Inflammatory macrophage treated with lipopolysaccharide for 4 hours (primary cell): Measurements from ENCODE around the gene RRAS.
A peak's percentile ranks its signal among the peaks of the same experiment; 100 is the strongest.

Experiments used
- DNase-seq: peaks from one replicate; pipeline ENCODE4 v3.0.0-alpha.2; 2020

Gene RRAS

DNA sequence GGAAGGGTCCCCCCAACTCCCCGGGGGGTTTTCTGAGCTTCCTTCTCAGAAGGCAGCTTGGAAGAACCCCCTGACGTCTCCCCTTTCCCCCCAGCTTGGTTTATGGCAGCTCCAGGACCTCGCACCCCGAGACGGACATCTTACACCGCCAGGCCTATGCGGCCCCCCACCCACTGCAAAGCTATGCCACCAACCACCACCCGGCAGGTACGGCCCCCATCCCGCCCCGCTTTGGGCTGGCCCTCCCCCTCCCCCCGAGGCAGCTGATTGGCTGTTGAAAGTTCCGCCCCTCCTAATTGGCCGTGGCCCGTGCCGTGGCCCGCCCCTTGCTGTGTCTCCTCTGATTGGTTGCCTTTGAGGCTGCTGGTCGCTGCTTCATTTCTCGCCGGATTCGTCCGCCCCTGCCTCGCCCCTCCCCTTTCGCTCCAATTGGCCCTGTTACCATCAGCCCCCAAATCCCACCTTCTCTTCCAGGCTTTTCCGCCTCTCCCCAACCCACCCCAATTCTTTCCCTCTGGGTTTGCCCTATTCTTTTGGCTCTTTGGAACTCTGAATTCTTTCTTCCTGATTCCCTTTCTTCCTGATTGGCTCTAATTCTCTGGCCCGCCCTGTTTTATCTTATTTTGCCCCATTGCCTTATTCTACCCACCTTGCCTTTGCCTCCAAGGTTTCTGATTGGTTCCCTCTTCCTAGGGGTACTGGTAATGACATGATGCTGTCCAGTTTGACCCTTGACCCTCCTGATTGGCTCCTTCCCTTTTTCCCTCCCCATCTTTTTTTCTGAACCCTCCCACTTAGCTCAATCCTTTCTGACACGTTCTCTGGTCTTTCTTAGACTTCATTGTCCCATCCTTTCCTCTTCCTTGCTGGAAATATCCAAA lies 46.5 kb downstream of the RRAS start:
- peak; percentile 92 for DNase-seq

DNA sequence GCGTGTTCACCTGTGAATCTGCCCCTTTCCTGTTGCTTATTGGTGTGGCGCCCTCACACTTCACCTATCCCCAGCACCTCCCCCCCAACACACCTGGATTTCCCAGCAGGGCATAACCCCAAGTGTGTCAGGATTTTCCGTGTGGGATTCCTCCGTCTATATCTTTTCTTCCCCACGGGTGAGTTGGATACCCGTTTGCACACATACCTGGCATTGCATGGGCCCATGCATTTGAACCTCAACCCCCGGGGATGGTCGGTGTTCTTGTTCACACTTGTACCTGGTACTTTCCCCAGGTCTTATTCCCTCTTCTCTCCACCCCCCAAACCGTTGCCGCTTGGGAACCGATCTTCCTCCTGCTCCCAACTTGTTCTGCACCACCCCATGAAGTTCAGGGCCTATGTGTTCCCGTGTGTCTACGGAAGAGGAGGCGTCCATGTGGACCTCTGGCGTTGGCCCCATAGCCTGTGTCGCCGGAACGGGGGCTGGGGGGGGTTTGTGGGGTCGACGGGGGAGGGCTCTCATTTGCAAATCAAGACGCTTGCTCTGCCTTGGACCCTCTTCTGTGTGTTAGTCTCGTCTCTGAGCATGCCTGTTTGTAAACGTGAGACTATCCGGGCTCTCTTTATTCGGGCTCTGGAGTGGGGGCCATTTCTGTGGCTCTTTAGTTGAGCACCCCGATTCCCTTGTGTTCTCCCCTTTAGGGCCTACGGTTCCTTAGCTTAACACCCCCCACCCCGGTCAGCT lies 47.3 kb downstream of the RRAS start:
- no peak for DNase-seq

DNA sequence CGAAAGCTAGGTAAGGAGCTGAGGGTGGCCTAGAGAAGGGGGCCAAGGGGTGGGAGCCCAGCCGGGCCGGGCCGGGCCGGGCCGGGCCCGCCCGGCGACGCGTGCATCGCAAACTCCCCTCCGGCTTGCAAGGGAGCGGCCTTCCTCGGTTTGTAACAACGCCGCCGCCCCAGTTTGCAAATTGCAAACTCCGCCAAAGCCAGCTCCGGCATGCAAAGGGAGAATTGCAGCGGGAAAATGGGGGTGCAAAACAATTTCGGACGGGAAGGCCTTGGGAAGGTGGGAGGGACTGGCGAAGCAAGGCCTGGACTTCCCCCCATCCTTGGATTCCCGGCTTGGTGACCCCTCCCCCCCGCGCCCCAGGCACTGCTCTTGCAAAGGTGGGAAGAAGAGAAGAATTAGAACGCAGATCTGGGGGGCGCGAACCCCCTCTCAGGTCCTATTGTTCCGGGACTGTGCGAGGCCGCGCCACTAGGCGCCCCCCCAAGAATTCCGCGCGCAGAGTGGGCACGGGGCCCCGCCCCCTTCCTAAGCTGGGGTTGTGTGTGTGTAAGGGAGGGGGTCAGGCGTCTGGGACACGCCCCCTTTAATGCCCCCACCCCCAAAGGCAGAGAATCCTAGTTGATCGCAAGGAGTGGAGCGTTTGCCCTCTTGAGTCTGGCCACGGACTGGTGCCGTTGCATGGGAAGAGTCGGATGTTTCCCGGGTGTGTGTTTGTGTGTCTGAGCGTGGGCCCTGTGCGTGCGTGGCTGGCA lies 48.0 kb downstream of the RRAS start:
- DNase-seq = no peak

DNA sequence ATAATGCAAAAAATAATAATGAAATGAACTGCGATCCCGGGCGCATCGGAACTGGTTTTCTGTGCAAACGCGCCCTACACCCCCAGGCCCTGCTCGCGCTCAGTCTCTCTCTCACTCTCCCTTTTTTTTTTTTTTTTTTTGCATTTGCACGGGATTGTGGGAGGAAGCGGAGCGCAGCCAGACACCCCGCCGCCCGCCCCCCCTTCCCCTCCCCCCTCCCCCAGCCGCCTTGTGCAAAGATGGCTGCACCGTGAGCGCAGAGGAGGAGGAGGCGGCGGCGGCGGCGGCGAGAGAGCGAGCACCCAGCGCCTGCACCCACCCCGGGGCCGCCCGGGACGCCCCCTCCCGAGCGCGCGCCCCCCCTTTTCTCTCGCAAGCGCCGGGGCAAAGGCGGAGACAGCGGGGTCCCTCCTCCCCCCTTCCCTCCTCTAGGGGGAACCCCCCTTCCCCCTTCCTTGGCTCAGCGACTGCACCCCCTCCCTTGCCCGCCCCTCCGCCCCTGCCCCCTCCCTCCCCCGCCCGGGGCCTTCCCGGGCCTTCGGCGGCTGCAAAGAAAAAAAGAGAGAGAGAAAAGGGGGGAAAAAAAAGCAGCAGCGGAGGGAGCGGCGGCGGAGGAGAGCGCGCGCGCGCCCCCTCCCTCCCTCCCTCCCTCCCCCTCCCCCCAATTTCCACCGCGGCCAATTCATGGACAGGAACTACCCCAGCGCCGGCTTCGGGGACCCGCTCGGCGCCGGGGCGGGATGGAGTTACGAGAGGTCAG lies 48.8 kb downstream of the RRAS start, which contains the start of gene PRR12:
Gene PRR12, plus strand, starts transcription at position 212 of the 760 bp plus-strand sequence. Its CDS starts 473 bp downstream, at position 685.
- peak; percentile 51 for DNase-seq

DNA sequence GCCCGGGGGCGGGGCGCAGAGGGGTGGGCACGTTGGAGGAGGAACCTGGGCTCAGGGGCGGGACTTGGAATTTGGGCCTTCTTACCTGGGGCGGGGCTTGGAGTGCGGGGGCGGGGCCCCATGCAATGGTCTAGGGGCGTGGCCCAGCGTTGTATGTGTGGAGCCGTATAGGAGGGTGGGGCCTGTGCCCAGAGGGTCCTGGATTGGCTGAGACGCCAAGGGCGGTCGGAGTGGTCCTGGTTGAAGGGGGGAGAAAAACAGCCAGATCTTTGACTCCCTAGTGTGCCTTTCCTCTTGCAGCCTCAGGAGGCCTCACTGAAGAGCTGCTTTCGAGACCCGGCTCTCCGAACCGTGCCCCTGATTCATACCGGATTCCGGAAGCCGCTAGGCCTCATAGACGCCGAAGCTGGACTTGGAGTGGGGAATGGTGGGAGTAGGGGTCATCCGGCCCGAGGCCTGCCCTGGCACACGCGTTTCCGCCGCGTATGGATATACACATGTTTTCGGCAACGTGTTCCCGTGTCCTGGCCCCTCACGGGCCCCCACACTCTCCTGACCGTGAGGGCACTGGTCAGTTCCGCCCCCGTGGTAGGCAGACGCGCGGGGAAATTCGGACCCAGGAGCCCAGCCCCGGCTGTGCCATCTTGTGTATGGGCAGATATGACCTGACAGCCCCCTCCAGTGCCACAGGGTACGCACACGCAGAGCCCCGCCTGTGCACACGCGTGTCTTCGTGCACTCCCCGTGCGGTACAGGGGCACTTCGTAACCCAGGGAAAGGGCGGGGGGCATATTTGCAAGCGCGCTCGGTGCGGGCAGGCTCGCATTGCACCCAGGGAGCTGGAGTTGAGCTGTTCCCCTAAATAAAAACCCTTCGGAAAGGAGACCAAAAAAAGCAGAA lies 49.6 kb downstream of the RRAS start:
- peak; percentile 95 for DNase-seq

DNA sequence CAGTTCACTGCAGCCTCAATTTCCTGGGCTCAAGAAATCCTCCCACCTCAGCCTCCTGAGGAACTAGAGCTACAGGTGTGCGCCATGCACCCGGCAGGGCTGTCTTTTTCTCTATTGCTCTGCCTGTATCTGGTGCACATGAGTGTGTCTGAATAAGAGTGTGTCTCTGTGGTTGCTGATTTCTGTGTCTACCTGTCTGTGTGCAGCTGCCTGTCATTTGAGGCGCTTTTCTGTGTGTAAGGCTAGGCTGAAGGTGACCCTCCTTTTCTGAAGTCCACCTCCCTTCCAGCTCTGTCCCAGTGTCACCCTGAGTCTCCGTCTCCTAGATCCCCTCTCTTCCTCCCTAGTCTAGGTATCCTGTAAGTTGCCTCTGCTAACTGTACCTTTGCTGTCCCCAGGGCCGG lies 50.4 kb downstream of the RRAS start:
- no peak for DNase-seq

DNA sequence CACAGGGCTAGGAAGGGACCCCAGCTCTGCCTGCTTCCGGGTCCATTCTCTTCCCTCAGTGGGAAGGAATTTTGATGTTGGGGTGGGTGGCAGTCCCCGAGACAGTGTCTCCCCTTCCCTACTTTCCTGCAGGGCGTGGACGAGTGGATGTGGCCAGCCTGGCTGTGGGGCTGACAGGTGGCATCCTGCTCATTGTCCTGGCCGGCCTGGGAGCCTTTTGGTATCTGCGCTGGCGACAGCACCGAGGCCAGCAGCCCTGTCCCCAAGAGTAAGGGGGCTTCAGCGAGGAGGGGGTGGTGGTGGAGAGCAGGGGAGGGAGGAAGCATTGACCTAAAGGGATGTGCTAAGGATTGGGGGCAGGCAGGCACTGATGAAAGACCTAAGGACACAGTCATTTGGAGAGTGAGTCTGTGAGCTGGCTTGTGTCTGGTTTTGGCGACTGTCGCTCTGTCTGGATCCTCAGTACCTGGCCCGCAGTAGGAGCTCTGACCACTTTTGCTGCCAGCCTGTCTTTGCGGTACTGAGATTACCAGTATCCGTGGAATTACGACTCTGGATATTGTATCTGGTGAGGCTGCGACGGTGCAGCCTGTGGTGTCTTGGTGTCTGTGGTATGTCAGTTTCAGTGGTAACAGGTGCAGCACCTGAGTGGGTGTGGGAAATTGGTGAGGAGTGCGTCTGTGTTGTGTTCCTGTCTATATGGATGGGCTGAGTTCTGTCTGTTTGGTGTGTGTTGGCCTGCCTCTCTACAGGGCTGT lies 51.4 kb downstream of the RRAS start:
- no peak for DNase-seq

DNA sequence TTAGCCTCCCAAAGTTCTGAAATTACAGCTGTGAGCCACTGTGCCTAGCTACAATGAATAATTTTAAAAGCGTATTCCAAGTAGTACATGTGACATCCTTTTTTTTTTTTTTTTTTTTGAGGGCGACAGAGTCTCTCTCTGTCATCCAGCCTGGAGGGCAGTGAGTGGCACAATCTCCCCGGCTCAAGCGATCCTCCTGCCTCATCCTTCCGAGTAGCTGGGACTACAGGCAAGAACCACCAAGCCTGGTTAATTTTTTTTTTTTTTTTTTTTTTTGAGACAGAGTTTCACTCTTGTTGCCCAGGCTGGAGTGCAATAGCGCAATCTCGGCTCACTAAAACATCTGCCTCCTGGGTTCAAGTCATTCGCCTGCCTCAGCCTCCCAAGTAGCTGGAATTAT lies 52.7 kb downstream of the RRAS start:
- no peak for DNase-seq
